GM18498 (cell line): ENCODE data around the gene GDPD4.

Experiments
- ATAC-seq: cut with Tn5 transposase; IDR thresholded peaks from one replicate; pipeline ENCODE4 v1.9.1; 2021; ENCODE audit warnings: mild to moderate bottlenecking, moderate library complexity; ENCODE audit not compliant: unreplicated experiment

Gene GDPD4

GRCh38 chr11:77249427-77249826 lies 52.1 kb downstream of the GDPD4 start:
- ATAC-seq: no peak

GRCh38 chr11:77244277-77245027 lies 57.0 kb downstream of the GDPD4 start:
- ATAC-seq: no peak

GRCh38 chr11:77236901-77237300 lies 64.6 kb downstream of the GDPD4 start:
- no peak for ATAC-seq

GRCh38 chr11:77233011-77233410 lies 68.5 kb downstream of the GDPD4 start:
- ATAC-seq: no peak

GRCh38 chr11:77232242-77232641 lies 69.2 kb downstream of the GDPD4 start:
- ATAC-seq: no peak

GRCh38 chr11:77231800-77232199 lies 69.7 kb downstream of the GDPD4 start:
- no peak for ATAC-seq

GRCh38 chr11:77230878-77231605 lies 70.4 kb downstream of the GDPD4 start:
- no peak for ATAC-seq

- no peak for ATAC-seq
These were observed 77.7 kb downstream of the GDPD4 start for GRCh38 chr11:77223797-77224196.

GRCh38 chr11:77217156-77217555 lies 84.3 kb downstream of the GDPD4 start:
- no peak for ATAC-seq

- no peak for ATAC-seq
These were observed 86.4 kb downstream of the GDPD4 start for GRCh38 chr11:77215106-77215505.

- no peak for ATAC-seq
These were observed 86.9 kb downstream of the GDPD4 start for GRCh38 chr11:77214557-77214956.

GRCh38 chr11:77213589-77214428 lies 87.7 kb downstream of the GDPD4 start:
- ATAC-seq: no peak

GRCh38 chr11:77213029-77213579 lies 88.4 kb downstream of the GDPD4 start:
- no peak for ATAC-seq

- no peak for ATAC-seq
These were observed 89.0 kb downstream of the GDPD4 start for GRCh38 chr11:77212314-77213007.

- no peak for ATAC-seq
These were observed 89.8 kb downstream of the GDPD4 start for GRCh38 chr11:77211594-77212251.

GRCh38 chr11:77211040-77211451 lies 90.4 kb downstream of the GDPD4 start:
- ATAC-seq: no peak

- ATAC-seq: no peak
These were observed 91.8 kb downstream of the GDPD4 start for GRCh38 chr11:77209663-77210062.

GRCh38 chr11:77208535-77208934 lies 93.0 kb downstream of the GDPD4 start:
- ATAC-seq: no peak

GRCh38 chr11:77207618-77208313 lies 93.7 kb downstream of the GDPD4 start:
- ATAC-seq: no peak
